ENCODE data around the gene SRPK3.

Gene SRPK3

GRCh38 chrX:153765138-153766079 lies 15.4 kb upstream of the SRPK3 start:
- TF ChIP-seq CTCF (conservative IDR thresholded peaks at IDR 0.05): no peak
- TF ChIP-seq ZFX (IDR thresholded peaks at IDR 0.05): no peak

GRCh38 chrX:153766098-153766817 lies 14.6 kb upstream of the SRPK3 start:
- H3K27ac ChIP-seq: peak overlapping the region; percentile 97
- no peak for TF ChIP-seq ZFX (IDR thresholded peaks at IDR 0.05)
- no peak for TF ChIP-seq CTCF (conservative IDR thresholded peaks at IDR 0.05)

More at GRCh38 chrX:153765138-153766079, 15.4 kb upstream of the SRPK3 start:
- peak overlapping the region; percentile 97 for H3K27ac ChIP-seq

GRCh38 chrX:153766871-153767673 lies 13.8 kb upstream of the SRPK3 start:
- H3K27ac ChIP-seq: no peak overlapping the region
- TF ChIP-seq CTCF (conservative IDR thresholded peaks at IDR 0.05) (no peak), ZFX (IDR thresholded peaks at IDR 0.05) (no peak)

- TF ChIP-seq CTCF (conservative IDR thresholded peaks at IDR 0.05): no peak
- TF ChIP-seq ZFX (IDR thresholded peaks at IDR 0.05): no peak
- H3K27ac ChIP-seq: no peak overlapping the region
Measured at GRCh38 chrX:153767674-153768055, 13.2 kb upstream of the SRPK3 start.

- H3K27ac ChIP-seq: no peak overlapping the region
- TF ChIP-seq ZFX (IDR thresholded peaks at IDR 0.05): no peak
- TF ChIP-seq CTCF (conservative IDR thresholded peaks at IDR 0.05): no peak
Measured at GRCh38 chrX:153768311-153769157, 12.3 kb upstream of the SRPK3 start.

- no peak overlapping the region for H3K27ac ChIP-seq
- TF ChIP-seq ZFX (IDR thresholded peaks at IDR 0.05) (no peak), CTCF (conservative IDR thresholded peaks at IDR 0.05) (no peak)
Measured at GRCh38 chrX:153769158-153769864, 11.5 kb upstream of the SRPK3 start.
